ENCODE data around the gene CREB5.

- no peak for TF ChIP-seq CTCF (IDR thresholded peaks at IDR 0.05)
- TF ChIP-seq POLR2A (IDR thresholded peaks at IDR 0.05) = no peak
- TF ChIP-seq POLR2AphosphoS5 (IDR thresholded peaks at IDR 0.05) = no peak
- TF ChIP-seq EP300 (IDR thresholded peaks at IDR 0.05) = no peak
These were observed 161.5 kb downstream of the CREB5 start for GRCh38 chr7:28573651-28574301.
